HCT116 (cell line): ENCODE results near the gene MRM1. TPM values are rescaled to one million over a fixed set of nuclear protein-coding genes. Genes with fewer than 3 reads are reported as not detected.

Experiments
- ATAC-seq: fragments of 200-7000 bp; cut with Tn5 transposase; 2 replicates; pipeline ENCODE4 v1.9.1; 2020; ENCODE audit warnings: mild to moderate bottlenecking, moderate library complexity
- BruUV-seq: library from RNA; stranded (reverse); fragments of 400-500 nt; replicated peaks from 2 replicates; lab custom pipeline; 2021; lab: Mats Ljungman, UMichigan
- CTCF ChIA-PET: fragments of 300-600 bp; sonication (Branson Sonifier 250); formaldehyde crosslinking; loops from one replicate; lab custom pipeline; 2021; ENCODE audit warnings: antibody characterized with exemption; lab: Charles Lee
- POLR2A ChIA-PET: fragments of 300-600, 350-600 bp; sonication (Branson Sonifier 250); formaldehyde crosslinking; loops from one replicate; lab custom pipeline; 2021; ENCODE audit warnings: antibody characterized with exemption; lab: Charles Lee
- RAD21 ChIA-PET, 2 experiments: fragments of 300-600 bp; sonication (Branson Sonifier 250); formaldehyde crosslinking; loops; one replicate each; lab custom pipeline; 2023; ENCODE audit warnings: low total read pairs in 2 of 2; ENCODE audit not compliant: uncharacterized antibody in 2 of 2, unreplicated experiment in 2 of 2, low non-redundant PET in 1 of 2; lab: Charles Lee
- DNase-seq: peaks from one replicate; pipeline ENCODE4 v3.0.0-alpha.2; 2010; ENCODE audit warnings: low read depth, low spot score
- H2AFZ ChIP-seq: fragments of 200-600 bp; shearing (Covaris generic), sonication (generic); 2 replicates; pipeline ENCODE4 v1.6.1; 2017; ENCODE audit warnings: low read depth, mixed run types, mixed read lengths, antibody characterized with exemption, low read length; ENCODE audit not compliant: poor library complexity, severe bottlenecking
- H3K27ac ChIP-seq: 2 replicates; pipeline ENCODE4 v1.5.1; 2012; ENCODE audit warnings: low read depth, low read length
- H3K27me3 ChIP-seq: fragments of 200-600 bp; sonication (generic); 2 replicates; pipeline ENCODE4 v1.6.1; 2016; ENCODE audit warnings: mixed run types, low read length, mixed read lengths; ENCODE audit not compliant: insufficient read depth
- H3K36me3 ChIP-seq, 2 experiments: fragments of 200-500 bp in 1 of 2; fragments of 200-600 bp in 1 of 2; sonication (Bioruptor generic) in 1 of 2; sonication (generic) in 1 of 2; 2 replicates each; pipeline versions ENCODE4 v1.5.1 to v1.6.1; 2014 to 2016; ENCODE audit warnings: low read length in 2 of 2, inconsistent platforms in 1 of 2, mixed read lengths in 1 of 2, mixed run types in 1 of 2; ENCODE audit not compliant: insufficient read depth in 2 of 2, control insufficient read depth in 1 of 2
- H3K4me1 ChIP-seq, 2 experiments: fragments of 200-600 bp in 1 of 2; sonication (generic) in 1 of 2; 2 replicates each; pipeline versions ENCODE4 v1.5.1 to v1.6.1; 2012 to 2017; ENCODE audit warnings: low read length in 2 of 2, inconsistent platforms in 1 of 2, mild to moderate bottlenecking in 1 of 2, mixed read lengths in 1 of 2, mixed run types in 1 of 2, moderate library complexity in 1 of 2; ENCODE audit not compliant: insufficient read depth in 2 of 2, control insufficient read depth in 1 of 2
- H3K4me2 ChIP-seq: fragments of 200-600 bp; sonication (generic); 2 replicates; pipeline ENCODE4 v1.6.1; 2017; ENCODE audit warnings: mixed run types, low read length, mixed read lengths
- H3K4me3 ChIP-seq, 2 experiments: fragments of 200-600 bp in 1 of 2; sonication (generic) in 1 of 2; replicated peaks in 1 of 2; 2 replicates each; pipeline ENCODE4 v1.5.1; 2011 to 2016; ENCODE audit warnings: low read length in 2 of 2, control low read depth in 1 of 2, low read depth in 1 of 2, mild to moderate bottlenecking in 1 of 2, mixed read lengths in 1 of 2, mixed run types in 1 of 2
- H3K79me2 ChIP-seq: fragments of 200-600 bp; sonication (generic); 2 replicates; pipeline ENCODE4 v1.6.1; 2017; ENCODE audit warnings: mild to moderate bottlenecking, mixed run types, low read length, moderate library complexity, mixed read lengths; ENCODE audit not compliant: insufficient read depth
- H3K9ac ChIP-seq: fragments of 200-600 bp; sonication (generic); 2 replicates; pipeline ENCODE4 v1.6.1; 2016; ENCODE audit warnings: low read length, mixed read lengths
- H3K9me2 ChIP-seq: fragments of 200-600 bp; sonication (generic), shearing (Covaris generic); 2 replicates; pipeline ENCODE4 v1.6.1; 2017; ENCODE audit warnings: mixed run types, mild to moderate bottlenecking, moderate library complexity; ENCODE audit not compliant: insufficient read depth
- H3K9me3 ChIP-seq, 2 experiments: fragments of 200-500 bp in 1 of 2; fragments of 200-600 bp in 1 of 2; sonication (Bioruptor generic) in 1 of 2; sonication (generic) in 1 of 2; 2 replicates each; pipeline ENCODE4 v1.6.1; 2014 to 2017; ENCODE audit warnings: low read length in 2 of 2, mixed read lengths in 2 of 2, inconsistent platforms in 1 of 2, low read depth in 1 of 2, mild to moderate bottlenecking in 1 of 2, mixed run types in 1 of 2, moderate library complexity in 1 of 2; ENCODE audit not compliant: control insufficient read depth in 1 of 2, insufficient read depth in 1 of 2
- H4K20me1 ChIP-seq: fragments of 200-600 bp; sonication (generic), shearing (Covaris generic); 2 replicates; pipeline ENCODE4 v1.6.1; 2017; ENCODE audit warnings: mixed run types, mild to moderate bottlenecking, moderate library complexity; ENCODE audit not compliant: insufficient read depth
- CTCF ChIP-seq, 3 experiments: fragments of 200-600 bp in 1 of 3; sonication (generic) in 1 of 3; IDR thresholded peaks in 2 of 3; conservative IDR thresholded peaks in 1 of 3; 2 replicates each; pipeline ENCODE4 v1.5.1; 2012 to 2017; ENCODE audit warnings: low read depth in 2 of 3, low read length in 2 of 3, antibody characterized with exemption in 1 of 3, borderline replicate concordance in 1 of 3, control low read depth in 1 of 3, mild to moderate bottlenecking in 1 of 3, mixed read lengths in 1 of 3, mixed run types in 1 of 3, moderate library complexity in 1 of 3; ENCODE audit not compliant: insufficient read depth in 1 of 3
- EGR1 ChIP-seq: IDR thresholded peaks from 2 replicates; pipeline ENCODE4 v1.6.1; 2012; ENCODE audit warnings: low read depth
- ELF1 ChIP-seq: IDR thresholded peaks from 2 replicates; pipeline ENCODE4 v1.6.1; 2012; ENCODE audit warnings: low read depth, borderline replicate concordance
- JUND ChIP-seq: IDR thresholded peaks from 2 replicates; pipeline ENCODE4 v1.6.1; 2012
- POLR2A ChIP-seq: IDR thresholded peaks from 2 replicates; pipeline ENCODE4 v1.7.0; 2011; ENCODE audit warnings: borderline replicate concordance; ENCODE audit not compliant: insufficient read depth, insufficient read length; ENCODE audit errors: extremely low read depth
- RAD21 ChIP-seq: IDR thresholded peaks from 2 replicates; pipeline ENCODE4 v1.6.1; 2012; ENCODE audit warnings: low read depth, mild to moderate bottlenecking
- REST ChIP-seq: IDR thresholded peaks from 2 replicates; pipeline ENCODE4 v1.6.1; 2012; ENCODE audit warnings: low read depth
- SP1 ChIP-seq: IDR thresholded peaks from 2 replicates; pipeline ENCODE4 v1.6.1; 2012; ENCODE audit warnings: low read depth
- TCF7L2 ChIP-seq: IDR thresholded peaks from 2 replicates; pipeline ENCODE4 v1.7.0; 2011; ENCODE audit warnings: borderline replicate concordance, inconsistent platforms; ENCODE audit not compliant: insufficient read depth, insufficient read length; ENCODE audit errors: extremely low read depth
- YY1 ChIP-seq: IDR thresholded peaks from 2 replicates; pipeline ENCODE4 v1.6.1; 2011; ENCODE audit warnings: low read length, low read depth, moderate library complexity, mild to moderate bottlenecking; ENCODE audit not compliant: insufficient replicate concordance; ENCODE audit errors: extremely low read depth
- ZFX ChIP-seq: fragments of 450-650 bp; IDR thresholded peaks from 2 replicates; pipeline ENCODE4 v1.6.1; 2017
- ZNF274 ChIP-seq: fragments of 200-500 bp; sonication (Bioruptor generic); IDR thresholded peaks from 2 replicates; pipeline ENCODE4 v1.6.1; 2014; ENCODE audit warnings: mild to moderate bottlenecking, low read depth, low read length, inconsistent platforms
- intact Hi-C: fragments of 100-400 bp; cut with micrococcal nuclease; formaldehyde crosslinking; loops from 2 replicates; pipeline ENCODE4 v1.10.0; 2022
- total RNA-seq: library from RNA; stranded (reverse); gene quantifications from one replicate; pipeline ENCODE4 v1.2.1, GENCODE V29; 2021; ENCODE audit not compliant: unreplicated experiment

The MRM1 gene
- total RNA-seq, 1 experiment from 2014 or later = 14.5 TPM

GRCh38 chr17:36597226-36597625 is 4.2 kb upstream of the MRM1 start (continued):
- TF ChIP-seq REST (no peak), ELF1 (no peak), RAD21 (no peak), ZNF274 (no peak), EGR1 (no peak), SP1 (no peak), YY1 (no peak)
- TF ChIP-seq, all 23 proteins: peak for 0

- H3K36me3 ChIP-seq = peaks cover 0 to 14% of the 10 kb centered on the region in 2 experiments; a peak in 2 of 4 replicates
- H3K4me3 ChIP-seq = no peak overlapping the region
- no peak overlapping the region for H3K27ac ChIP-seq
- no peaks in the 10 kb centered on the region for H3K9me3 ChIP-seq
- ATAC-seq (no peak), DNase-seq (no peak)
- no peaks in the 10 kb centered on the region for H4K20me1 ChIP-seq
- POLR2A ChIA-PET = no interaction called here
- H3K27me3 ChIP-seq = no peaks in the 10 kb centered on the region
- H3K9ac ChIP-seq = no peak overlapping the region
- H3K4me2 ChIP-seq = no peak overlapping the region
- RAD21 ChIA-PET = no interaction called here
- no peak overlapping the region for H2AFZ ChIP-seq
- intact Hi-C loops = no loop called here
- peaks cover 33% of the 10 kb centered on the region for H3K79me2 ChIP-seq
- no TSS peak for BruUV-seq
- no peak for TF ChIP-seq ZNF274
- TF ChIP-seq REST = no peak
- TF ChIP-seq JUND = no peak
- TF ChIP-seq CTCF (IDR thresholded peaks at IDR 0.05 in 2 of 3, conservative IDR thresholded peaks at IDR 0.05 in 1 of 3; ENCODE audit: borderline replicate concordance in 1 of 3, insufficient read depth in 1 of 3, low read depth in 2 of 3, low read length in 2 of 3) = no peak
- TF ChIP-seq SP1 = no peak
- no peak for TF ChIP-seq POLR2A
- no peak for TF ChIP-seq RAD21
- TF ChIP-seq TCF7L2 = no peak
- no peak for TF ChIP-seq YY1
- TF ChIP-seq ZFX = no peak
- no peak for TF ChIP-seq ELF1
- CTCF ChIA-PET = no interaction called here
- no peaks in the 10 kb centered on the region for H3K9me2 ChIP-seq
- H3K4me1 ChIP-seq = peaks cover 9 to 26% of the 10 kb centered on the region in 2 experiments
Observed at GRCh38 chr17:36597866-36598777, 3.3 kb upstream of the MRM1 start.
